VCaP (cell line): ENCODE results near the gene EPHA8.

ENCODE experiments used
- H3K27ac ChIP-seq: fragments of 450-650 bp; 2 replicates; pipeline ENCODE4 v1.5.1; 2017
- CTCF ChIP-seq: fragments of 450-650 bp; conservative IDR thresholded peaks from 2 replicates; pipeline ENCODE4 v1.5.1; 2017; ENCODE audit warnings: mild to moderate bottlenecking, moderate library complexity

The EPHA8 gene

GRCh38 chr1:22524481-22524880, 38.8 kb upstream of the EPHA8 start:
- TF ChIP-seq CTCF, result no peak

GRCh38 chr1:22525211-22525610, 38.1 kb upstream of the EPHA8 start:
- no peak for TF ChIP-seq CTCF
- H3K27ac ChIP-seq, result no peak overlapping the region

More at GRCh38 chr1:22524481-22524880, 38.8 kb upstream of the EPHA8 start:
- H3K27ac ChIP-seq, result no peak overlapping the region

- no peak overlapping the region for H3K27ac ChIP-seq
- no peak for TF ChIP-seq CTCF
These were observed 37.6 kb upstream of the EPHA8 start for GRCh38 chr1:22525646-22526045.

- no peak for TF ChIP-seq CTCF
- H3K27ac ChIP-seq, result no peak overlapping the region
These were observed 37.2 kb upstream of the EPHA8 start for GRCh38 chr1:22526098-22526497.

GRCh38 chr1:22526677-22527076, 36.6 kb upstream of the EPHA8 start:
- no peak overlapping the region for H3K27ac ChIP-seq
- TF ChIP-seq CTCF, result no peak

GRCh38 chr1:22527122-22527521, 36.2 kb upstream of the EPHA8 start:
- H3K27ac ChIP-seq, result no peak overlapping the region
- TF ChIP-seq CTCF, result no peak

- H3K27ac ChIP-seq, result no peak overlapping the region
- peak; percentile 47 for TF ChIP-seq CTCF
These were observed 35.6 kb upstream of the EPHA8 start for GRCh38 chr1:22527555-22528296.
